ENCODE data around the gene BRD1.

BRD1 gene

DNA sequence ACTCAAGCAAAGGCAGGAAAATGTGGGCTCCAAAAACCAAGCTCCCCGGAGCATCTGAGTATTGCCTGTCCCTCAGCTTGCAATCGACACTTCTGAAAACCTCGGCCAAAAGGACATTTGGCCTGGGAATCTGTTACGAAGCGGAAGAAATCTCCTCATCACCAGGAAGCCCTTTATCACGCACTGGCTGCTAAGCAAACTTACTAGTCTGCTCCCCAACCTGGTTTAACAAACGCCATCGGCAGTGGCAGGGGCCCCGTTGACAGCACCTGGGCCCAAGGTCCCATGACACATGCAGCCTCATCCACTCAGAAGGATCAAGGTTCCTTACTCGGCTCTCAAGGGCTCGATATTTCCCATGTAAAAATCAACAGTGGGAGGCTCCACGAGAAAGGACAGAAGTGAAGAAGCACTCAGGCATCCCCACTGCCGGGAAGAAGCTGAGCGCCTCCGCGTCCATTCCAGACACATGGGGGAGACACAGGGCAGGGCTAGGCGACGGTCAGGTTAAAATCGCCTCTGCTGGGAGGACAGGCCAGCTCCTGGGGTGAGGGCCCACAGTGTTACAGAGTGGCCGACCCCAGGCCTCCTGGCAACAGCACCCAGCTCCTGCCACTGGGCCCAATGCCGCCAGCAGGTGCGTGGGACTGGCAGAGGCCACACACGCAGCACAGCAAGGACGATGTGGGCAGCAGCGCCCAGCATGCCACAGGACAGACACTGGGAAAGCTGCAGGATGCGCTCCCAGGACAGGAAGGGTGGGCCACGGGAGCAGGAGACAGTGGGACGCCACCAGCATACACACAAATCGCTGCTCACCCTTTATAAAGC lies 27.1 kb downstream of the BRD1 start:
- DNase-seq, result no peak

DNA sequence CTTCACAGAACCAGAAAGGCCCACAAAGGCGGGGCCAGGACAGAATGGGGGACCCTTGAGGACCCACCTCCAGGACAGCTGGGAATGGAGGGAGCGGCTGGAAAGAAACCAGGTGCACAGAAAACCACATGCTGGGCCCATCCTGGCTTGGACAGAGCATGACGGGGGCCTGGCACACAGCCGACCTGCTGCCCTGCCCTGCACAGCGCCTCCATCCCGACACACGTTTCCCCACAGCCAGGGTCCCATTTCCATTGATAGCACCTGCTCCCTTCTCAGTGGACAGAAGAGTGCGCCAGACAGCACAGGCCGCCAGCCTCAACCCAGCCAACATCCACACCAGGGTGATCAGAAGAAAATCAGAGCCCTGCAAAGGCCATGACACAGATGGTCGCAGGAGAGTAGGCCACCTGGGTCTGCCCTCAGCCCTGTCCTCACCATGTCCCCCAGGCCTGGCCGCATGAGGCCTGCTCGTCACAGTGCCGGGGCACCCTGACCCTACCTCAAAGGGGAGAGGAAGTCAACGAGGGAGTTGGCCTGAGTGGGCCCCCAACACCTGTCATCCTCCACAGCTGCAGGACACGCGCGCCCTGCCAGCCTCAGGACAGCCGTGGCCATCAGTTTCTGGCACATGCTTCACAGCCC lies 28.1 kb downstream of the BRD1 start:
- DNase-seq, result no peak

DNA sequence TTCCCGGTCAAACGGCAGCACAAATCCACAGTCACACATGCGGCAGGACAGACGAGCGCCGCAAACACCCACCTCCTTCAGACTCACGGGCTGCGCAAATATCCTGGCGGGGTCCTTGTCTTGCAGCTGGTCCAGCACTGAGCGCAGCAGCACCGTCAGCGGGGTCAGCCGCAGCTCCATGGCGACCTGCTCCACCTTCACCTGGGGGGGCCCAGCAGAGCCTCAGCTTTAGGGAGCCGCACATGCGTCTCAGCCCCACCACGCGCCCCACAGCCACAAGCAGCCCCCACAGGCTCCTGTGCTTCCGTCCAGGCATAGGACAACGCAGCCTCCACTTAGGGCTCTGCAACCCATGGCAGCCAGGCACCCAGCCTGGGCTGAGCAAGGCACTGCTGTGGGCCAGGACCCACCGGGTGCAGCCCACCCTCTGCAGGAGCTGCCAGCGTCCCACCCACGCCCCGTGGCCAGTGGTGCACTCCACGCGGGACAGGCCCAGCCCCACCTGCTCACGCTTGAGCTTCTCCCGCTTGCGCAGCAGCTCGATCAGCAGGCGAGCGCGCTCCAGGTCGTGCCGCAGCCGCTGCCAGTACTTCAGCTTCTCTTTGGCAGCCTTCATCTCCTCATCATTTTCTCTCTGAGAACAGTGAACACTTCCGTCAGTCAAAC lies 29.1 kb downstream of the BRD1 start:
- no peak for DNase-seq

DNA sequence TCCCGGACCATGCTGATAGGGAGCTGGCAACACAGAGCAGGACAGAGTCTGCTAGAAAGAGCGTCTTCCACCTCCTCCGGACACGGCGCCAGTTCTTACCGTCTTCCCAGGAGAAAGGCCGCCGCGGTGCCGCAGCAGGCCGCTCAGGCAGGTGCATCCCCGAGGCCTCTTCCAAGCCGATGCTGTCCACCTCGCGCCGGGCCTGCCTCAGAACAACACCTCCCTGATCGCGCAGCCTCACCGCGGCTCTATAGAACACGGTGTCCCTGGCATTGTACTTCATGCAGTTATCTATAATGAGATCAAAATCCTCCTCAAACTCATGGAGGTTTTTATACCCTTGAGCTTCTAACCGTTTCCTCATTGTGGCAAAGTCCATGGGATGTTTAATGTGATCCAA lies 30.0 kb downstream of the BRD1 start:
- no peak for DNase-seq

DNA sequence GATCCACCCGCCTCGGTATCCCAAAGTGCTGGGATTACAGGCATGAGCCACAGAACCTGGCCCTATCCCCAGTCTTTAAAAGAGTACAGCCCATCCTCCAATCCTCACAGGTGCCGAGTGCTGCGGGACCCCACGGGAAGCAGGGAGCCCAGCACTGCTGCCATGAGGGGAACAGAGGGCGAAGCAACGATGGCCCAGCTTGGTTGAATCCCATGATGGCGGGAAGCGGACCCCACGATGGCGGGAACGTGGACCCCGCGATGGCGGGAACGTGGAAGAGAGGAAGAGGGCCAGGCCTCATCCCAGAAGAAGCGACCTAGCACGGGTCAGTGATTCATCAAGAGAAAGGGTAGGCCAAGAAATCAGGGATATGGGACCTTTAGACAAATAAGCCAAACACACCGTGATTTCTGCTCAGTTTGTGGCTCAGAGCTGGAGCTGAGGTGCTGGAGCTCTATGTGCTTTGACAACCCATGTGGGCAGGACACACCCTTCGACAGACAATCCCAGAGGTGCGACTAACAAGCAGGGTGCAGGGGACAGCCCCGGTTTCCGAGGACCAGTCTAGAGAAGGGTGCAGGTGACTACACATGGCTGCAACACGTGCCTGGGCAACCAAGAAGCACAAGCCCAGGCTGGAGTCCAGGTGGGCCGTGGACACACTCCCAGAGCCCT lies 30.9 kb downstream of the BRD1 start:
- DNase-seq, result no peak

DNA sequence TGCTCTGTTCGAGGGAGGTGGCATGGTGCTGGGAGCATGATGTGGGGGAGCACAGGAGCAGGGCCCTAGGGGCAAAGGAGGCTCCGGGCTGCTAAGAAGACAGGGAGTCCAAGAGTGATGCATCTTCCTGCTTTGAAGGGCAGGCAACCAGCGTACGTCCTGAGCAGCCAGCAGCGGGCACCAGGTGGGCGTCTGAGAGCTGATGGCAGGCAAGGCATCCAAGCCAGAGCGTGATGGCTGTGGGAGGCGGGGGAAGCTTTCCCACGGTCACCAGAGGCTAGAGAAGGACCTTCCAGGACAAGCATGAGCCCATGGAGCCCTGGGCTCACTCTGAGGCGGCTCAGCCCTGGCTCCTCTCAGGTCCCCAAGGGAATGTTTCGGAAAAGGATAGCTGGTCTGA lies 32.2 kb downstream of the BRD1 start:
- DNase-seq, result no peak

DNA sequence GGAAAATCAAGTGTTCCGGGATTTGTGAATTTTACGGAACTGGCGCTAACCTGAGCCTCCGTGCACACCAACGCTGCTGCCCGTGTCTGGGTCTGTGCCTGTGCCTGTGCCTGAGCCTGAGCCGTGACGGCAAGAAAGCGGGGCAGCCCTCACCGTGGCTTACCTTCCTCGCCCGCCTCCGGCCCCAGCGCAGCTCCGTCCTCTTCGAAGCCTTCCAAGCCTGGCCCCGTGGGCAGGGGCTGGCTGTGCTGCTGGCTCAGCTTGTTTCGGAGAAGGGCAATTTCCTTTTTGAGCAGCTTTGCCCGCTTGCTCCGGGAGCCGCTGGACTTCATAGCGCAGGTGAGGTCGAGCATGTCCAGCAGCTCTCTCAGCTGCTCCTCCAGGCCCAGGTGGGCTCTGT lies 33.8 kb downstream of the BRD1 start:
- DNase-seq, result no peak

DNA sequence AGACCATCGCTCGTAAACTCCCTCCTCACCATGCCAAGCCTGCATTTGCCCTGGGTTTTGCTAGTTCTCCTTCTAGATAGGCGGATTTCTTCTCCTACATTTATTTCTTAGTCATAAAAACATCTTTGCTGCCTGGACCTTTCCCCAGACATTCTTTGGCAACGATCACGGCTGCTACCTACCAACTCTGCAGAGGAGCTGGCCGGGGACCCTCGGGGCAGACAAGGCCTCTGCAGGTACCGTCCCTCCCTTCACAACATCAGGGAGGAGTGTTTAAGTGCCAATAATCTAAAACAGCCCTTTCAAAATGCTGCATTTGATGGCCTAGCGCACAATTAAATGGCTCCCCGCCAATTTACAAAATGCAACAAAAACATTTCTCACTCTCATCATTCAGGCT lies 34.4 kb downstream of the BRD1 start:
- no peak for DNase-seq

DNA sequence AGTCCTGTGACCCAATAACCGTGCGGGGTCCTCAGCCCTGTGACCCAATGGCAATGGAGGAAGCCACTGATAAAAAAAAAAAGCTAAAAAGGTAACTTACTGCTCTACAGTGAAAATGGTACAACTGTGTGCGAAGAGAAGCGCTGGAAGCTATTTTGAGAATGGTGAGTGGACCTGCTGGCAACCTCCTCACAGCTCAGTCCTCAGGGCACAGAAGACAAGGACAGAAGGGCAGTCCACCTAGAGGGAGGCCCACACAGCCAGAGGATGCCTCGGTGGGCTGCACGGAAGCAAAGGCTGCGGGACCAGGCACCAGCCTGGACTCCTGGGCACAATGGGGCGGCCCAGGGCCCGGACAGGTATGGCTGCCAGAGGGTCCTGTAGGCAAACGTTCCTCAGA lies 35.6 kb downstream of the BRD1 start:
- no peak for DNase-seq

DNA sequence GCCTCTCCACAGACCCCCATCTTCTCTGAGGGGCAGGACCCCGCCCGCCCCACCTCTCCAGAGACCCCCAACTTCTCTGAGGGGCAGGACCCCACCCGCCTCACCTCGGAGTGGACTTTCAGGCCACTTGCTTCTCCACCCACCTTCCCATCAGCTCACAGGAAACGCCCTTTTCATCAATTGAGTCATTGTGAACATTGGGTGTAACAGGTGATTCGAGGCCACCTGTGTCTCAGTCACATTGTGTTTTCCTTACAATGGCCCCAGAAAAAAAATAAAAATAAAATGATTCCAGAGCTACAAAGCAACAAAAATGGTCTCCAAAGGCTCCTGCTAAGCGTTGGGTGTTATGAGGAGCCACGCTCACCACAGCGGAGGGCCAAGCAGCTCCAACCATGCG lies 36.0 kb downstream of the BRD1 start:
- no peak for DNase-seq

DNA sequence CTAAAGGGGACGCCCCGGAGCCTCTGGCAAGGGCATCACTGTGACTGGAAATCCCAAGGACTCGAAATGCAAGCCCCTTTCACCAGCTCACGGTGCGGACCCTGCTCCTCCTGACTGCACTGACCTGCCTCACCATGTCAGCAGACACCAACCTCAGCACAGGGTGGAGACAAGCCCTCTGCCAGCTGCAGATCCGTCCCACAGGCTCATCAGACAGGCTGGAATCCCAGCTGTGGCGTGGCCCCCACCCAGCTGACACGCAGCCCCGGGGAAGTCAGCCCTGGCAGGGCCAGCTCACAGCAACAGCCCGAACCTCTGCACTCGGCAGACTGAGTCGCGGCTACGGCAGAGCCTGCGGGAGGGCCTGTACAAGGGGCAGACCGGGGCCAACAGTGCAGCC lies 36.8 kb downstream of the BRD1 start:
- DNase-seq, result no peak

DNA sequence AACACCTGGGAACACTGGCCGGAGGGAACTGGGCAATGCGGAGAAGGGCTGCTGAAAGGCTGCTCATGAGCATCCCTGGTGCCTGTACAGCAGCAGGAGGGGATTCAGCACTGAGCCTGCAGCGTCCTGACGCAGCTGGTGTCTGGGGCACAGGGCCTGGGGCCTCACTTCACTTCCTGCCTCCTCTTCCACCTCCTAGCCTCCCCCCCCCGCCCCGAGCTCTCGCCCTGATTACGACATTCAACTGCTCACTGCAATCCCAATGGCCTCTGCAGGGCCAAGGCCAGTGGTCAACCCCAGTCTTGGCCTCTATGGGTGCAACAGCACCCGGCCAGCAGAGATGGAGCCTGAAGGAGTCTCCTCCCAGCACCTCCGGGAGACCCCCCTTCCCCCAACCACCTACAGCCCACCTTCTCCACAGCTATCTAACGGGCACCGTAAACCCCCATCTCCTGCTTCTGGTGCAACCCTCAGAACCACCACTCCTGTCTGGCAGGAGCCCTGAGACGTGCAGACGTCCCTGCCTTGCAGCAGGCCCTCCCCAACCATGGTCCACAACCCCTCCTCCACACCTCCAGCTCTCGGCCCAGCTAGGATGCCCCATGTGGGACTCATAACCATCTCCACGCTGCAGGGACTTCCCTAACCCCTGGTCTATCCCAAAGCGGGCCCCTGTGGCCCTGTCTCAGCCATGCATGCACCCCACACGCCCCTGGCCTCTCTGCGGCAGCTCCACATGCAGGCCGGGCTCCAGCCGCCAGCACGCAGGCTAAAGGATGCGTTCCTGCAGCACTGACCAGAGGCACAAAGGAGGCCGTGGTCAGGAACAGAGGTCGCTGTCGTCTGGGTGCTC lies 38.2 kb downstream of the BRD1 start:
- DNase-seq, result peak; percentile 27 to 39

DNA sequence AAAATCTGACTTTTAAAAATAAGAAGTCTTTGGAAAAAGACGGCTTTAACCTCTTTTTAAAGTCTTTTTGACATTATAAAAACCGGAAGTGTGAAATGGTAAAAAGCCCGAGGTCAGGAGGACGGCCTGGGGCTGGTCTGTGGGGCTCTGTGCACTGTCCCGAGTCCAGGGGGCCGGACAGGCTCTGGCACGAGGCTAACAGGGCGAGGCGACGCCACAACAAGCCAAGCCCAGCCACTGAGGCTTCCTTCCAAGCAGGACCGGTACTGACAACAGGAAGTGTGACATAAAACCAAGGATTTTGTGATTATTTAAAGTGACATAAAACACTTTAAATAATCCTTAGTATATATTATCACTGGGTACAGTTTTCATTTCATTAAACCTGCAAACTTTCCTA lies 39.2 kb downstream of the BRD1 start:
- peak in 1 of 2 donors; percentile 23 for DNase-seq

DNA sequence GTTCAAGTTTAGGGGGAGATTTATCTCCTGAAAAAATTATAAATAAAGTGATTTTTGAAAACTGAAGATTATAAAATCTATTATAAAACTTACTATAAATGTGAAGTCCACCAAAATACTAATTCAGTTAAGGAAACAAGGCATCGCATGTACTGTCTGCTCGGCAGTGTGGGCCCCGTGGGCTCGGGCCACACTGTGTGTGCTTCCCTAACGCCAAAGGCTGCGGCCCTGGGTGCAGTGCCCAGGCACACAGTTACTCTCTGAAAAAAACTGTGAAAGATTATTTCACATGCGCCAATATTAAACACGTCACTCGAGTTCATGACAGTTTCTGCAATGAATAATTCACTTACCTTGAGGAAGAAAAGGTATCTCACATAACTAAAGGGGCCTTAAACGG lies 39.8 kb downstream of the BRD1 start:
- DNase-seq, result no peak

DNA sequence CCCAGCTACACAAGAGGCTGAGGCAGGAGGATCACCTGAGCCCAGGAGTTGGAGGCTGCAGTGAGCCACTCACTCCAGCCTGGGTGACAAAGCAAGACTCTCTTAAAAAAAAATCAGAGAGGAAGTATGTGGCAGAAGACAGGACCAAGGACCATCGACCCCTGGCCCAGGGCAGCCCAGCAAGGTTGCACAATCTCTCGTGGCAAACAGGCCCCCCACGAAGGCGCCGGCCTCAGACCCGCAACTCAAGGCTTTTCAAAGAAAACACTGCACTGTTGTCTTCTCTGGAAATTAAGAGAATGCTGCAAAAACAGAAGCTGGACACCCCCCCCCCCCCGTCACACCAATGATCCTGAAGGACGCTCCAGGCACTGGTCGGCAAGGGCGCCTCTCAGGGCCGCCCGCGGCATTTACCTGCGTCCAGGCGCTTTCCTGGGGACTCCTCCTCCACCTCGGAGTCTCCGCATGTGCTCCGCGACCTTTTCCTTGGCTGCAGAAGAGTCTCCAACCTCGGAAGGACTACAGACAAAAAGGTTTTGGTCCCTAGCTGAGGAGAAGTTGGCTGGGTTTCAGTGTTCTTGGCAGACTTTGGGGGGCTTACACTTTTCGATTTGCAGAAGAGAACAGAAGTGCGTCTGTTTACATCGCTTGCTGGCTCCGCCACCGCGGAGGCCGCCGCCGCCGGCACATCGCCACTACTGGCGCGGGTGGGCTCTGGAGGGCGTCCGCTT lies 40.5 kb downstream of the BRD1 start:
- DNase-seq, result no peak

DNA sequence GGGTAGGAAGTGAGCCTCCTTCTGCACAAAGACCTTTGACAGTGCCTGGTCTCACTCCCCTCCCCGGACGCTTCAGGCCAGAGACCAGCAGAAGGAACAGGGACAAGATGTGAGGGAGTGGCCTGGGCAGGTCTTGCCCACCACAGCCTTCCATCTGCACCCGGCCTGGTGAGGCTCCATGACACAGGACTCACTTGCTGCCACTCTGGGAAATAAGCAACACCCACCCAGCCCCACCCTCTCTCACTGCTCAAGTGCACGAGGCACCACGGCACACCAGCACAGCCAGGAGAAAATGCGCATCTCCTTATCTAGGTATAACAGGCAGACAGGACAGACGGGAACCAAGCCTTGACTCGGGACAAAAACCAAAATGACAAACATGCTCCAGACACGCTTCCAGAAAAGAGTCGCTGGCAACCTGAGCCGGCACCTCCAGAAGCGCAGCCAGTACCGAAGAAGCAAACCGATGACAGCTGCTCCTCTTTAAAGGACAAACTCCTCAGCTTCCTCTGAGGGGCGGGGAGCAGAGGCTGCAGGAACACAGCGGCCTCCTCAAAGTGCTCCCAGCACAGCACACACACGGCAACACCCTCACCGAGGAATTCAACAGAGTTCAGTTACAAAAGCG lies 41.7 kb downstream of the BRD1 start:
- no peak for DNase-seq

DNA sequence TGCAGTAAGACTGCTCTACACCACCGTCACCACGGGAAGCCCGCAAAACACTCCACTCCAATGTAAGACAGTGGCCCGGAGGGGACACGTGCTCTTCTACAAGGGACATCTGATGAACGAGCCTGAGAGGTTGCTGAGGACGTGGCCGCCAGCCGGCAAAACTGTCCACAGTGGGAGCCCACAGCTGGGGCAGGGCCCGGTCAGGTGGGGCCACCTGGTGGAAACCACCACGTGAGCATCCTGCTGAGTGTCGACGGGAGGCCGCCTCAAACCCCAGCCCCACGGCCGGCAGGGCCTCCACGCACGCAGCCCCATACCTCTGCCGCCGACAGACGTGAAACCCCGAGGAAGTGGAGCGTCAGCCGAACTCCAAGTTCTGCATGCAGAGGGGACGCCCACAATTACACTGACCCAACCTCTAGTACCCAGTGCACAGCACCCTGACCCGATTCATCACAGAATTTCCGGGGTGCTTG lies 42.6 kb downstream of the BRD1 start:
- DNase-seq, result peak in 1 of 2 donors; percentile 7

DNA sequence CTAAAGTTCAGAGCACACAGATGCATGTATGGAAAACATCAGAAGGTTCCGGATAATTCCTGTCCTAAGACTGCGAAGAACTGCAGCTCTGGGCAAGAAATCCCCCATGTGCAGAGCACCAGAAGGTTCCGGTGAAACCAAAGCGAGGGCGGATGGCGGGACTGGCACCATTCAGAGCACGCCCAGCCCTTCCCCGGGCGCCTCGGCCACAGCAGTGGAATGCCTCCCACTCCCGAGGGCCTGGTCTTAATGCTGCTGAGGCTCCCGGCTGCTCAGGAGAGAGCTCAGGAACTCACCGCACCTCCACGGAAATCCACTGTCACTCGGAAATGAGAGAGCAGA lies 43.1 kb downstream of the BRD1 start:
- DNase-seq, result no peak

DNA sequence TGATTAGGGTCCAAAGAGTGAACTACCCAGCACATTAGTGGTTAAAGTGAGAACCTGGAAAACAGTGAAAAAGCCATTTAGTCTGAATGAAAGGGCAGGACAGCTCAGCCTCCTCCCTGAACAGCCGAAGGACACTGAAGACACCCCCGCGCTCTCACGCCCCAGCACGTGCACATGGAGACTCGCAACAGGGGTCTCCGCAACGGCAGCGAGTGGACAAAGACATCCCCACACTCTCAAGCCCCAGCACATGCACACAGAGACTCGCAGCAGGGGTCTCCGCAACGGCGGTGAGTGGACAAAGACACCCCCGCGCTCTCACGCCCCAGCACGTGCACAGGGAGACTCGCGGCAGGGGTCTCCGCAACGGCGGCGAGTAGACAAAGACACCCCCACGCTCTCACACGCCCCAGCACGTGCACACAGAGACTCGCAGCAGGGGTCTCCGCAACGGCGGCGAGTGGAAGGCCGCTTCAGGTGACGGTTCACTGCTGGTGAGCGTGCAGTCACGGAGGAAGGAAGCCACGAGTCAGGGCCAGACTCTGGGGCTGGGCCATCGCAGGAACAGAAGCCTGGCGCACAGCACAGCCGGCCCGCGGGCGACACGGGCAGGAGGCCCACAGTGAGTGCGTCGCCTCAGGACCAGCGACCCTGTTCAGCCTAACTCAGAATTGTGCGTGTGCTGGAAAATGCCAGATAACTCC lies 43.6 kb downstream of the BRD1 start:
- no peak for DNase-seq

DNA sequence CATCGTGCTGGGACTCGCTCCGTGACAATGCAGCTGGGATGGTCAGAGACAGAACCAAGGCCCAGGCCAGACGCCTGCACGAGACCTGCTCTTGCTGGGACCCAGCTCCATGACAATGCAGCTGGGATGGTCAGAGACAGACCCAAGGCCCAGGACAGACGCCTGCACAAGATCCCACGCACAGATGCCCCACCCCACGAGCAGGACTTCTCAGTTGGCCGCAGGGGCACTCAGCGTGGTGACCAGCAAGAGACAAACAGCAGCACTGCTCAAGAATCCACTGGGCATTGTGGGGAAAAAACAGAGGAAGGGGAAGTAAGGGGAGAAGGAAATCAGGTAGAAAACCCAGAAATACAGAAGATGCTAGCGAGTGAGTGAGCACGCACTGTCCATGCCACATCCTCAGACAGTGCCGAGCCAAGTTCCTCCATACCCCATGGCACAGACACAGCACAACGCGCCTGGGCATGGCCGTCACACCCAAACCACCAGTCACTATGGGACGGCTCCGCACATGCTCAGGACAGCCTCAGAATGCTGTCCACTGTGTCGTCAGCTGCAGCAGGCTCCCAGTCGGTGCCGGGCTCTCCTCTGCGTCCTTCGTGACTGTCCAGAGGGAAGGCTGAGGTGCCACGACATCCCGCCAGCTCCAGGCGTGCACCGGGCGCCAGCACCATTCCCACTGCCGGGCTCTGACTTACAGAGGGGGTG lies 44.5 kb downstream of the BRD1 start:
- no peak for DNase-seq

All from CD4-positive, alpha-beta T cell treated with Interleukin-4 for 1 hour (primary cell).